GM18498 (cell line): Measurements from ENCODE around the gene UBL5.

ENCODE experiments used
- ATAC-seq: cut with Tn5 transposase; IDR thresholded peaks from one replicate; pipeline ENCODE4 v1.9.1; 2021; ENCODE audit warnings: mild to moderate bottlenecking, moderate library complexity; ENCODE audit not compliant: unreplicated experiment

Gene UBL5

DNA sequence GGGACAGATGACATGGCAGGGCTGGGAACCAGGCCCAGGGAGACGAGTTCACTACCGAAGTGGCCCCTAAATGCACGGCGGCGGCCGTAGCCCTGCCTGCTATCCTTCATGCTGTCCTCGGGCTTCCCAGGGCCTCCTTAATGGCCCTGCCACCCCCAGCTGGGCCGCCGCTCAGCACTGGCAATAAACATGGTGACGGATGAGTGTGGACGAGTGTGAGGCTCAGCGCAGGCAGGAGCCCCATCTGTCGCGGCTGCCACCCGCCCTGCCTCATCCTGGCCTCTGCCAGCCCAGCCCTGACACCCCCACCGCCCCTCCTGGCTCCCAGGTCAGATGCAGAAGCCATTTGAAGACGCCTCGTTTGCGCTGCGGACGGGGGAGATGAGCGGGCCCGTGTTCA, 21.0 kb downstream of the UBL5 start:
- ATAC-seq: no peak

- ATAC-seq: no peak
Measured at GRCh38 chr19:9849791-9850190, 22.1 kb downstream of the UBL5 start.

- ATAC-seq: no peak
Measured at GRCh38 chr19:9850235-9850959, 22.7 kb downstream of the UBL5 start.

GRCh38 chr19:9854282-9854846, 26.6 kb downstream of the UBL5 start:
- no peak for ATAC-seq

GRCh38 chr19:9856609-9857008, 28.9 kb downstream of the UBL5 start:
- no peak for ATAC-seq

- ATAC-seq: no peak
Measured at GRCh38 chr19:9857076-9857721, 29.5 kb downstream of the UBL5 start.

- no peak for ATAC-seq
Measured at GRCh38 chr19:9857920-9858746, 30.4 kb downstream of the UBL5 start.

DNA sequence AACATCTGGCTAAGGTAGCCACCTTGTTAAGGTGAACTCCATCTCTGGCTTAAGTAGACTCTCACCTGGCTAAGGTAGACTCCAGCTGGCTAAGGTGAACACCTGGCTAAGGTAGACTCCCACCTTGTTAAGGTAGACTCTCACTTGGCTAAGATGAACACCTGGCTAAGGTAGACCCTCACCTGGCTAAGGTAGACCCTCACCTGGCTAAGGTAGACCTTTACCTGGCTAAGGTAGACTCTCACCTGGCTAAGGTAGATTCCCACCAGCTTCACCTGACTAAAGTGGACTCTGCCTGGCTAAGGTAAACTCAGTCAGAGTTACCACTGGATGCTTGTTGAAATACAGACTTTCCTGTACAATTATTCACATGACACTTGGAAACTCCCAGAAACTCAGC, 31.0 kb downstream of the UBL5 start:
- no peak for ATAC-seq

DNA sequence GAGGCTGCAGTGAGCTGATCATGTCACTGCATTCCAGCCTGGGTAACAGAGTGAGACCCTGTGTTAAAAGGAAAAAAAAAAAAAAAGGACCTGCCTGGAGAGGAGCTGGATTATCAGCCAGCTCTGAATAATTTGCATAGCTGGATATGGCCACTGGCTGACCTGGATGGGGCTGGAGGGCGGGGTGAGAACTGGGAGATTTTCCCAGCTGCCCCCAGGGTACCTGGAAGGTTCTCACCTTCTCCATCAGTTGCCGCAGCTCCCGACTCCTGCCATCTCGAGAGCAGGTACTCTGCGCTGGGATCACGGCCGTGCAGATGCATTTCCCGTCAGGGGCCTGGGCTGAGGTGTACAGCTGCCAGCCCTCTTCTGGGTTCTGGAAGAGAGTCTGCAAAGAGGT, 32.7 kb downstream of the UBL5 start:
- no peak for ATAC-seq

DNA sequence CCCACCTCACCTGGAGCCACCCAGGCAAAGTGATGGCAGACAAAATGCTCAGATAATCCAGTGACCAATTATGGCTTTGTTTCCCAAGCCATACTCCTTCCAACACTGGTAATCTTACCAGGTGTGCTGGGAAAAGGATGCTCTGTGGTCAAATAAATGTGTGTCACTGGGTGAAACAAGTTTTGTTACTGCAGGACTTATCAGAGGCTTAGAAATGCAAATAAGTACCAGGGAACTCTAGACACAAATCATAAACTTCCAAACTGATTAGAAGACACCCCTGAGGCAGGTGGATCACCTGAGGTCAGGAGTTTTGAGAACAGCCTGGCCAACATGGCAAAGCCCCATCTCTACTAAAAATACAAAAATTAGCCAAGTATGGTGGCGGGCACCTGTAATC, 33.8 kb downstream of the UBL5 start:
- ATAC-seq: no peak

- ATAC-seq: no peak
Measured at GRCh38 chr19:9862938-9863337, 35.2 kb downstream of the UBL5 start.

GRCh38 chr19:9863759-9864158, 36.0 kb downstream of the UBL5 start:
- ATAC-seq: no peak

DNA sequence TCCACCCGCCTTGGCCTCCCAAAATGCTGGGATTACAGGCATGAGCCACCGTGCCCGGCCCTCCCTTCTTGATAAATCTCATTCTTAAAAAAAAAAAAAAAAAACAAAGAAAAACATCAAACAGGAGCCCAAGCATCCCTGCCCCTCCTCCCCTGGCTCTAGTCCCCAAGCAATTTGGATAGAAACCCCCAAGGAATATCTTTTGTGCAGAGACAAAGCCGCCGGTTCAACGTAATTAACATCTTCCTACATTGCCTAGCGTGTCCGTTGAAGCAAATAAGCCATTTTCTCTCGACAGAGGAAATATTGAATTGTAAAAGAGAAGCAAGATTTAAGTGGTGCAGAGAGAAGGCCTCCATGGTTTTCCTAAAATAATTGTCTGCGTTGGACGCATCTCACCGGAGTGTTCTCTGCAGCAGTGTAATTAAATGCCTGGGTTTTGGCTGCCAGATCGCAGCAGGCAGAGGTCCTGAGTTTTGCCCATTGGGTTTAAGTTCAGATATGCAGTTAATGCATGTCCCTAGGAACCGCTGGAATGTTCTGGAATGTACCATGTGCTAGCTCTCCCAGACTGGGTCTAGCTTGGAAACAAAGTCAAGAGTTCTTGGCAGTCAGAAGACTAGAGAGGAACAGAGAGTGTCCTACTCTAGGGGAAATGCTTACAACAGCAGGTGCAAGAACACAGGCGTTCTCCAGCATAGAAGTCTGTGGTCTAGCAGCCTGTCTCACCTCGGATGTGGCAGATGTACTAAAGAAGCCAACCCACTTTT, 38.2 kb downstream of the UBL5 start:
- ATAC-seq: no peak

- ATAC-seq: no peak
Measured at GRCh38 chr19:9868983-9869617, 41.4 kb downstream of the UBL5 start.

DNA sequence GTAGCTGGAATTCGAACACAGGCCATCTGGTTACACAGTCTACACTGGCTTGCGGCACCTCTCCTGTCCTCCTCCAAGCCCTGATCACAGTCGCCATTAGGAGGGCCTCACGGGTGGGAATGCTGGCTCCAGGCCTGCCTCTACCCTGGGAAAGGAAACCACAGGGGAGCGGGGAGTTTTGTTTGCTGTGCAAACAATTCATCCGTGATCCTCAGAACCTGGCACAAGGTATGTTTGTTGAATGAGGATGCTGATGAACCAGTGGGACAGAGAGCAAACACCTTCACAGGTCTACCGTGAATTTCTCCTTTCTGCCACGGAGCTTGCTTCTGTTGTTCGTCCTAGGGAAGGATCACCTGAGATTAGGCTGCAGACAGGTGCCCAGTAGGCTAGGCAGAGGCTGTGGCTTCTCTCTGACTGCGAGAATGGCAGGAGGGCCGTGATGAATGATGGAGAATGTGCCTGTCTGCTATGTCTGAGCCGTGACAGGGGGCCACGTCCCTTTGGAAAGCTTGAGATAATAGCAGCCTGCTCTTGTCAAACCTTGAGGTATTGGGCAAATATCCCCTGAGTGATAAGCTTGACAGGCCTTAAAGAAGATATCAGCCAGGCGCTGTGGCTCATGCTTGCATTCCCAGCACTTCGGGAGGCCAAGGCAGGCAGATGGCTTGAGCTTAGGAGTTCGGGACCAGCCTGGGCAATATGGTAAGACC, 44.1 kb downstream of the UBL5 start:
- no peak for ATAC-seq

DNA sequence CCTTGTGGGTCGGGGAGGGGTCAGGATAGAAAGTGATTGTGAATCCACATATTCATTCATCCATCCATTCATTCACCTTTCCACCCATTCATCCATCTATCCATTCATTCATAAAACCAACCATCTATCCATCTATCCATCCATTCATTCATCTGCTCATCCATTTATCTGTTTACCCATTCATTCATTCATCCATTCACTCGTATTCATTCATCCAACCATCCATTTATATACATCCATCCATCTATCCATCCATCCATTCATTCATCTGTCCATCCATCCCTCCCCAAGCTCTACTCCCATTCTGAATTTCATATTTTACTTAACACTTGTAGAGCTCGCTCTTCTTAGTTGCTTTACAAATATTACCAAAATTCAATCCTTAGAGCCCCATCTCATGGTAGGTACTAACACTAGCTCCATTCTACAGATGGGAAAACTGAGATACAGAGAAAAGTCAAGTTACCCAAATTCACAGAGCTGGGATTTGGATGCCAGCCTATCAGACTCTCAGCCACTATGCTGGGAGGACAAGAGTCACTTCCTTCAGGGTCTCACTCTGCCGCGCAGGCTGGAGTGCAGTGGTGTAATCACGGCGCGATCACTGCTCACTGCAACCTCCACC, 45.0 kb downstream of the UBL5 start:
- no peak for ATAC-seq

DNA sequence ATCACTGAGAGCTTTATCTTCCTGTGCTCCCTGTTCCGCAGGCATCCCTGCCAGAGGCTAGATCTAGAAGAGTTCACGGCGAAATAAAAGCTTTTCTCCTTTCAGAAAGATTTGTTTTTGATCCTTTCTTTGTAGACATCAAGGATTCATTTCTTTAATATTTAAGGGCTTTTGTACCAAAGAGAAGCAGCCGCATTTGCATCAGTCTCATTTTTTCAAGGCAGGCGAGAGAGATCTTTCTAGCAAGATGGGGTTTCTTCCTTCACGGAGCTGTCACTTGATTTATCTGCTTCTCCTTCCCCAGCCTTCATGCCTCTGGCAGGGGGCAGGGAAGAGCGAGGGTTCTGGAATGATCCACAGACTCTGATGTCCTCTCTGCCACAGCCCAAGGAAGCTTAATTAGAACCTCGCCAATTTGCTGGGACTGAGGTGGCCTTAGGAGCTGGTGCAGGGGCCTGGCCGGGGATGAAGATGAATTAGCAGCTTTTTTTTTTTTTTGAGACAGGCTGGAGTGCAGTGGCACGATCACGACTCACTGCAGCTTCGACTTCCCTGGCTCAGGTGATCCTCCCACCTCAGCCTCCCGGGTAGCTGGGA, 47.4 kb downstream of the UBL5 start:
- ATAC-seq: no peak

GRCh38 chr19:9875796-9876195, 48.1 kb downstream of the UBL5 start:
- no peak for ATAC-seq
